Breast epithelium (tissue), 3 donors: ENCODE data around the gene SAGE1.

Source experiments
- POLR2A ChIP-seq: fragments of 450-650 bp; IDR thresholded peaks from one replicate; pipeline ENCODE4 v1.6.1; 2016; ENCODE audit warnings: antibody characterized with exemption, mild to moderate bottlenecking, moderate library complexity
- POLR2AphosphoS5 ChIP-seq, 3 donors: sonication (generic); formaldehyde crosslinking; IDR thresholded peaks; one replicate each; pipeline ENCODE4 v1.6.1; 2017; ENCODE audit warnings: antibody characterized with exemption in 3 of 3
- TF ChIP-seq, protein P1 (sequence below), 3 donors: fragments of 450-650 bp; IDR thresholded peaks; one replicate each; pipeline ENCODE4 v1.5.1; 2016 to 2017; ENCODE audit warnings: antibody characterized with exemption in 3 of 3, mild to moderate bottlenecking in 3 of 3, moderate library complexity in 3 of 3

DNA sequence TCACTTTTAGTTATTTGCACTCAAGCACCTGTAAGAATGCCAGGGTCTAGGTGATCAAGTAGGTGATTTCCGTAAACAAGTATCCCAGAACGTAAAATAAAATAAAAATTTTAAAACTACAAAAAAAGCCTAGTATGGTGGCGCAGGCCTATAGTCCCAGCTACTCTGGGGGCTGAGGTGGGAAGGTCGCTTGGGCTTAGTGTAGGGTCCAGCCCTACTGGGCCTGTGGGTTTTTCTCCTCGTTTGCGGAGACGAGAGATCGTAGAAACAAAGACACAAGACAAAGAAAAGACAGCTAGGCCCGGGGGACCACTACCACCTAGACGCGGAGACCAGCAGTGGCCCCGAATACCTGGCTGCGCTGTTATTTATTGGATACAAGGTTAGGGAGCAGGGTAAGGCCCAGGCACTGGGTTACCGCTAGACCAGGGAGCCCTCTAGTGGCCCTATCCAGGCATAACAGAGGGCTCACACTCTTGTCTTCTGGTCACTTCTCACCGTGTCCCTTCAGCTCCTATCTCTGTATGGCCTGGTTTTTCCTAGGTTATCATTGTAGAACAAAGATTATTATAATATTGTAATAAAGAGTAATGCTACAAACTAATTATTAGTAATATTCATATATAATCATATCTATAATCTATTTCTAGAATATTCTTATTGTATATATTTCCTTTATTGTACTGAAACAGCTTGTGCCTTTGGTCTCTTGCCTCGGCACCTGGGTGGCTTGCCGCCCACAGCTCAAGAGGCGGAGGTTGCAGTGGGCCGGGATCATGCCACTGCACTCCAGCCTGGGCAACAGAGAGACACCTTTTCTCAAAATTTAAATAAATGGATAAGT is 38.4 kb downstream of the SAGE1 start:
- TF ChIP-seq, protein P1, sequence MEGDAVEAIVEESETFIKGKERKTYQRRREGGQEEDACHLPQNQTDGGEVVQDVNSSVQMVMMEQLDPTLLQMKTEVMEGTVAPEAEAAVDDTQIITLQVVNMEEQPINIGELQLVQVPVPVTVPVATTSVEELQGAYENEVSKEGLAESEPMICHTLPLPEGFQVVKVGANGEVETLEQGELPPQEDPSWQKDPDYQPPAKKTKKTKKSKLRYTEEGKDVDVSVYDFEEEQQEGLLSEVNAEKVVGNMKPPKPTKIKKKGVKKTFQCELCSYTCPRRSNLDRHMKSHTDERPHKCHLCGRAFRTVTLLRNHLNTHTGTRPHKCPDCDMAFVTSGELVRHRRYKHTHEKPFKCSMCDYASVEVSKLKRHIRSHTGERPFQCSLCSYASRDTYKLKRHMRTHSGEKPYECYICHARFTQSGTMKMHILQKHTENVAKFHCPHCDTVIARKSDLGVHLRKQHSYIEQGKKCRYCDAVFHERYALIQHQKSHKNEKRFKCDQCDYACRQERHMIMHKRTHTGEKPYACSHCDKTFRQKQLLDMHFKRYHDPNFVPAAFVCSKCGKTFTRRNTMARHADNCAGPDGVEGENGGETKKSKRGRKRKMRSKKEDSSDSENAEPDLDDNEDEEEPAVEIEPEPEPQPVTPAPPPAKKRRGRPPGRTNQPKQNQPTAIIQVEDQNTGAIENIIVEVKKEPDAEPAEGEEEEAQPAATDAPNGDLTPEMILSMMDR (IDR thresholded peaks at IDR 0.05): peak in 2 of 3 donors; percentile 36 to 48
- TF ChIP-seq POLR2A (no peak), POLR2AphosphoS5 (IDR thresholded peaks at IDR 0.05) (no peak)
